Glomerular endothelial cell (primary cell): ENCODE data around the gene MAN2A2. TPM values are rescaled to one million over a fixed set of nuclear protein-coding genes. Genes with fewer than 3 reads are reported as not detected.
"Not testable (repeated sequence)": the region's sequence is repeated elsewhere in the genome, so short reads cannot be mapped to it uniquely, and the experiment has no call there.

Source experiments
- DNase-seq: peaks from one replicate; pipeline ENCODE4 v3.0.0-alpha.2; 2011; ENCODE audit warnings: low read depth, low spot score; ENCODE audit errors: extremely low read depth
- total RNA-seq: library from RNA; depleted of rRNA; stranded (reverse); fragments of >200 nt; gene quantifications from 2 replicates; pipeline ENCODE4 v1.2.3, GENCODE V29; 2015

Gene MAN2A2
- total RNA-seq, 1 donor from 2014 or later: 54.5 TPM

- DNase-seq: no peak
These were observed 12.8 kb downstream of the MAN2A2 start for GRCh38 chr15:90915808-90916440.

DNA sequence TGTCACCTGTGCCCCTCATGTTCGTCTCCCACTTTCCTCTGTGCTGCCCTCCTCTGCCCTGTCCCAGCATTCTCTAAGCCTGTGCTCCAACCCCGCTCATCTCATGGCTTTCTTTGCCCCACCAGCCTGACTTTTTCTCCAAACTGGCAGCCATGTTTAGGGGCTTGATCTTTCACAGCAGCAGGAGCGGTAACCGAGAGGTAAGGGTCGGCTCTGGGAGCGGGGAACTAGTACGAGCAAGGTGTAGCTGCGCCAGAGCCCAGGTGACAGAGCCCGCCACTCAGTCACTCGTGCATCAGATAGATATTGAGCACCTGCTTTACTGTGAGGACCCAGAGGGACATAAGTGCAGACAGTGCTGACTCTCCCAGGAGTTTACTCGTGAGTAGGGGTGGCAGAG is 13.4 kb downstream of the MAN2A2 start:
- no peak for DNase-seq

- no peak for DNase-seq
These were observed 14.5 kb downstream of the MAN2A2 start for GRCh38 chr15:90917569-90917968.

GRCh38 chr15:90918034-90918788 is 15.1 kb downstream of the MAN2A2 start:
- no peak for DNase-seq

- no peak for DNase-seq
These were observed 15.7 kb downstream of the MAN2A2 start for GRCh38 chr15:90918835-90919234.

DNA sequence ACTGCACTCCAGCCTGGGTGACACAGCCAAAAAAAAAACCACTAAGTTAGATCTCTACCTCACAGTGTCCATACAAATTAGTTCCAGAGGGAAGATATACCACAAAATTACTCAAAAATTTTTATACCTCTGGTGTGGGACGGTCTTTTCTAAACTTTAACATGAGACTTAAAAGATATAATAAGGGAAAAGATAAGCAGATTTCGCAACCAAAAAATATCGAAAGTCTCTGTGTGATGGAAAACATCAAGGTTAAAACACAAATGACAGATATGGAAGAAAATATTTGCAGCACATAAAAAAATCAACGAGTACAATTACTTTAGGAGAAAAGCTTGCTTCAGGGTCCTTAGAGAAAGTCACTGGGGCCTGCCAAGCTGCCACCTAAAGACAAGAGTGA is 18.8 kb downstream of the MAN2A2 start:
- DNase-seq: no peak

DNA sequence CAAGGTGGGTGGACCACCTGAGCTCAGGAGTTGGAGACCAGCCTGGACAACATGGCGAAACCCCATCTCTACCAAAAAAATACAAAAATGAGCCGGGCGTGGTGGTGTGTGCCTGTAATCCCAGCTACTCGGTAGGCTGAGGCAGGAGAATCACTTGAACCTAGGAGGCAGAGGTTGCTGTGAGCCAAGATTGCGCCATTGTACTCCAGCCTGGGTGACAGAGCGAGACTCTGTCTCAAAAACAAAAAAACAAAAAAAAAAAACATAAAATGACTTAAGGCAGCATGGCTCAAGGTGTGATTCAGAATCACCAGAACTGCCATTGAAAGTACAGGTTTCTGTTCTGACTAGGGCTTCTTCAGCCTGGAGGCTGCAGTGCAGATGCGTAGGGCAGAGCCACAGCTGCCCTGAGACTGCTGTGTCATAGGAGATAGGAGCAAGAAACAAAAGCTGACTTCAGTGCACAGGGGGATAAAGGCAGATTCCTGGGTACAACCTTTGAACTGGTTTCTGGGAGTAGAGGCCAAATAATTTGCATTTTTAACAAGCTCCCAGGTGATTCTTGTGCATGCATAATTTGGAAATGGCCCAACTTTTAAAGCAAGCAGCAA is 19.7 kb downstream of the MAN2A2 start:
- not testable (repeated sequence) for DNase-seq

GRCh38 chr15:90924375-90924774 is 21.3 kb downstream of the MAN2A2 start:
- no peak for DNase-seq

- DNase-seq: not testable (repeated sequence)
These were observed 23.7 kb downstream of the MAN2A2 start for GRCh38 chr15:90926766-90927165.

GRCh38 chr15:90928106-90928505 is 25.0 kb downstream of the MAN2A2 start:
- not testable (repeated sequence) for DNase-seq

DNA sequence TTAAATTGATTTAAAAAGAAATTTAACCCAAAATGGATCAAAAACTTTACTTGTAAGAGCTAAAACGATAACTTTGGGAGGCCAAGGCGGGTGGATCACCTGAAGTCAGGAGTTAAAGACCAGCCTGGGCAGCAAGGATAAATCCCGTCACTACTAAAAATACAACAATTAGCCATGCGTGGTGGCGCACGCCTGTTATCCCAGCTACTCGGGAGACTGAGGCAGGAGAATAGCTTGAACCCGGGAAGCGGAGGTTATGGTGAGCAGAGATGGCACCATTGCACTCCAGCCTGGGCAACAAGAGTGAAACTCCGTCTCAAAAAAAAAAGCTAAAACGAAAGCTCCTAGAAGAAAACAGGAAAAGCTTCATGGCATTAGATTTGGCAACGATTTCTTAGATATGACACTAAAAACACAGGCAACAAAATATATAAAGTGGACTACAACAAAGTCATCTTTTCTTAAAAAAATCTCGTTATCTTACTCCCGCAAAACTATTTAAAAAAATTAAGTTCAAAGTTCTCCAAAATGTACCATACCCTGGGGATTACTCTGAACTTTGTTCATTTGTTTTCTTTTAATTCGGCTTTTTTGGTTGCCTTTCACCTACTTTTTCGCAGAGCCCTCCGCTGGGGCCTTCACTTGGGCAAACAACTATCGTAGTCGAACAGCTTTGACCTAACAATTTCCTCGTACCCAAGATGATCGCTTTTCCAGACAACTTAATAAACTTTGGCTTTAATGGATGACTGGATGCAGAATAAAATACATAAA is 26.3 kb downstream of the MAN2A2 start:
- no peak for DNase-seq

GRCh38 chr15:90930861-90931574 is 27.9 kb downstream of the MAN2A2 start:
- DNase-seq: no peak

GRCh38 chr15:90931575-90931827 is 28.4 kb downstream of the MAN2A2 start:
- no peak for DNase-seq

- no peak for DNase-seq
These were observed 28.9 kb downstream of the MAN2A2 start, which contains the start of gene HDDC3 for GRCh38 chr15:90931828-90932659. Gene HDDC3 (minus strand): TSS chr15:90932549. CDS start chr15:90932540, 9 bp downstream.

- DNase-seq: no peak
These were observed 29.5 kb downstream of the MAN2A2 start for GRCh38 chr15:90932660-90932991.

DNA sequence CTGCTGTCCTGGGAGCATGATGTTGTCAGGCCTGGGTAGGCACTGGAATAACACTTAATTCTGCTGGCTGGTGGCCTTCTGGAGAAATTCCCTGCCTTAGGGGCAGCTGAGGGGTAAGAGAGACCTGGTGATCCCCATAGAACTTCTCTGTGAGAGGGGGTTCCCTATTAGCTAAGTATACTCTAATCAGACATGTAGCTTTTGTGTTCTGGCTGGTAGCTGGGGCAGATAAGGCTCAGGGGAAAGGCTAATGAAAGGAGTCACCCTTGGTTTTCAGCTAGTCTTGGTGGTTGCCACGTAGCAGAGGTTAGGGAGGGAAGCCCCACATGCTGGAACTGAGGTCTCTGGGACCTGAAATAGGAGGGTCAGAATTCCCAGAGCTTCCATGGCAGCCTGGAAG is 30.2 kb downstream of the MAN2A2 start:
- no peak for DNase-seq

GRCh38 chr15:90934256-90934948 is 31.3 kb downstream of the MAN2A2 start:
- DNase-seq: no peak

- no peak for DNase-seq
These were observed 32.0 kb downstream of the MAN2A2 start, which contains the start of gene UNC45A for GRCh38 chr15:90934949-90935751. Gene UNC45A (plus strand): TSS chr15:90935285. CDS start chr15:90935325, 40 bp downstream.
